HCT116 (cell line): ENCODE results near the gene HIF1A.

ENCODE experiments used
- EGR1 ChIP-seq: IDR thresholded peaks from 2 replicates; pipeline ENCODE4 v1.6.1; 2012; ENCODE audit warnings: low read depth
- SIN3A ChIP-seq: IDR thresholded peaks from 2 replicates; pipeline ENCODE4 v1.6.1; 2012; ENCODE audit warnings: low read depth
- SP1 ChIP-seq: IDR thresholded peaks from 2 replicates; pipeline ENCODE4 v1.6.1; 2012; ENCODE audit warnings: low read depth
- ZBTB33 ChIP-seq: IDR thresholded peaks from 2 replicates; pipeline ENCODE4 v1.6.1; 2011; ENCODE audit warnings: mild to moderate bottlenecking, low read length, moderate library complexity; ENCODE audit not compliant: insufficient replicate concordance; ENCODE audit errors: extremely low read depth
- ZFX ChIP-seq: fragments of 450-650 bp; IDR thresholded peaks from 2 replicates; pipeline ENCODE4 v1.6.1; 2017
- TF ChIP-seq, protein P1 (sequence below), 3 experiments: fragments of 200-600 bp in 1 of 3; sonication (generic) in 1 of 3; IDR thresholded peaks in 2 of 3; conservative IDR thresholded peaks in 1 of 3; 2 replicates each; pipeline ENCODE4 v1.5.1; 2012 to 2017; ENCODE audit warnings: low read depth in 2 of 3, low read length in 2 of 3, antibody characterized with exemption in 1 of 3, borderline replicate concordance in 1 of 3, control low read depth in 1 of 3, mild to moderate bottlenecking in 1 of 3, mixed read lengths in 1 of 3, mixed run types in 1 of 3, moderate library complexity in 1 of 3; ENCODE audit not compliant: insufficient read depth in 1 of 3
- TF ChIP-seq, protein P2 (sequence below): IDR thresholded peaks from 2 replicates; pipeline ENCODE4 v1.6.1; 2012

DNA sequence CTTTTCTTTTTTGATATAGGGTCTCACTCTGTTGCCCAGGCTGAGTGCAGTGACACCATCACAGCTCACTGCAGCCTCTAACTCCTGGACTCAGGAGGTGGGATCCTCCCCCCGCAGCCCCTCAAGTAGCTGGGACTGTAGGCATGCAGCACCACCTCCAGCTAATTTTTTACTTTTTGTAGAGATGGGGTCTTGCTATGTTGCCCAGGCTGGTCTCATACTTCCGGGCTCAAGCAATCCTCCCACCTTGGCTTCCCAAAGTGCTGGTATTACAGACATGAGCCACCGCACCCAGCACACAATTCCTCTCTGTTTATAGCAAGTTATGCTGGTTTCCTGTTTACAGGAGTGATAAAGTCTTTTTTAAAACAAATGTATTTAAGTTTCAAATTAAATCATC is 39.5 kb upstream of the HIF1A start:
- TF ChIP-seq, protein P1, sequence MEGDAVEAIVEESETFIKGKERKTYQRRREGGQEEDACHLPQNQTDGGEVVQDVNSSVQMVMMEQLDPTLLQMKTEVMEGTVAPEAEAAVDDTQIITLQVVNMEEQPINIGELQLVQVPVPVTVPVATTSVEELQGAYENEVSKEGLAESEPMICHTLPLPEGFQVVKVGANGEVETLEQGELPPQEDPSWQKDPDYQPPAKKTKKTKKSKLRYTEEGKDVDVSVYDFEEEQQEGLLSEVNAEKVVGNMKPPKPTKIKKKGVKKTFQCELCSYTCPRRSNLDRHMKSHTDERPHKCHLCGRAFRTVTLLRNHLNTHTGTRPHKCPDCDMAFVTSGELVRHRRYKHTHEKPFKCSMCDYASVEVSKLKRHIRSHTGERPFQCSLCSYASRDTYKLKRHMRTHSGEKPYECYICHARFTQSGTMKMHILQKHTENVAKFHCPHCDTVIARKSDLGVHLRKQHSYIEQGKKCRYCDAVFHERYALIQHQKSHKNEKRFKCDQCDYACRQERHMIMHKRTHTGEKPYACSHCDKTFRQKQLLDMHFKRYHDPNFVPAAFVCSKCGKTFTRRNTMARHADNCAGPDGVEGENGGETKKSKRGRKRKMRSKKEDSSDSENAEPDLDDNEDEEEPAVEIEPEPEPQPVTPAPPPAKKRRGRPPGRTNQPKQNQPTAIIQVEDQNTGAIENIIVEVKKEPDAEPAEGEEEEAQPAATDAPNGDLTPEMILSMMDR (IDR thresholded peaks at IDR 0.05 in 2 of 3, conservative IDR thresholded peaks at IDR 0.05 in 1 of 3; ENCODE audit: borderline replicate concordance in 1 of 3, insufficient read depth in 1 of 3, low read depth in 2 of 3, low read length in 2 of 3), result no peak
- TF ChIP-seq, protein P2, sequence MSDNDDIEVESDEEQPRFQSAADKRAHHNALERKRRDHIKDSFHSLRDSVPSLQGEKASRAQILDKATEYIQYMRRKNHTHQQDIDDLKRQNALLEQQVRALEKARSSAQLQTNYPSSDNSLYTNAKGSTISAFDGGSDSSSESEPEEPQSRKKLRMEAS, result no peak
- TF ChIP-seq ZBTB33 (no peak), ZFX (no peak), SIN3A (no peak), EGR1 (no peak), SP1 (no peak)
